Gastrocnemius medialis (tissue), 4 donors: Measurements from ENCODE around the gene MANF.

ENCODE experiments used
- POLR2A ChIP-seq, 2 donors: fragments of 450-650 bp; IDR thresholded peaks; one replicate each; pipeline ENCODE4 v1.6.1; 2017; ENCODE audit warnings: antibody characterized with exemption in 2 of 2, mild to moderate bottlenecking in 2 of 2, moderate library complexity in 2 of 2
- TF ChIP-seq, protein P1 (sequence below), 5 experiments: fragments of 450-650 bp in 3 of 5; fragments of 200-600 bp in 2 of 5; sonication (generic) in 2 of 5; IDR thresholded peaks in 4 of 5; conservative IDR thresholded peaks in 1 of 5; 1 replicate in 4 of 5; 2 replicates in 1 of 5; pipeline ENCODE4 v1.5.1; 2016 to 2019; ENCODE audit warnings: antibody characterized with exemption in 5 of 5, mild to moderate bottlenecking in 3 of 5, moderate library complexity in 3 of 5

- TF ChIP-seq, protein P1, sequence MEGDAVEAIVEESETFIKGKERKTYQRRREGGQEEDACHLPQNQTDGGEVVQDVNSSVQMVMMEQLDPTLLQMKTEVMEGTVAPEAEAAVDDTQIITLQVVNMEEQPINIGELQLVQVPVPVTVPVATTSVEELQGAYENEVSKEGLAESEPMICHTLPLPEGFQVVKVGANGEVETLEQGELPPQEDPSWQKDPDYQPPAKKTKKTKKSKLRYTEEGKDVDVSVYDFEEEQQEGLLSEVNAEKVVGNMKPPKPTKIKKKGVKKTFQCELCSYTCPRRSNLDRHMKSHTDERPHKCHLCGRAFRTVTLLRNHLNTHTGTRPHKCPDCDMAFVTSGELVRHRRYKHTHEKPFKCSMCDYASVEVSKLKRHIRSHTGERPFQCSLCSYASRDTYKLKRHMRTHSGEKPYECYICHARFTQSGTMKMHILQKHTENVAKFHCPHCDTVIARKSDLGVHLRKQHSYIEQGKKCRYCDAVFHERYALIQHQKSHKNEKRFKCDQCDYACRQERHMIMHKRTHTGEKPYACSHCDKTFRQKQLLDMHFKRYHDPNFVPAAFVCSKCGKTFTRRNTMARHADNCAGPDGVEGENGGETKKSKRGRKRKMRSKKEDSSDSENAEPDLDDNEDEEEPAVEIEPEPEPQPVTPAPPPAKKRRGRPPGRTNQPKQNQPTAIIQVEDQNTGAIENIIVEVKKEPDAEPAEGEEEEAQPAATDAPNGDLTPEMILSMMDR (IDR thresholded peaks at IDR 0.05 in 4 of 5, conservative IDR thresholded peaks at IDR 0.05 in 1 of 5): no peak
- TF ChIP-seq POLR2A (IDR thresholded peaks at IDR 0.05): no peak
Measured at GRCh38 chr3:51429138-51429537, 44.0 kb downstream of the MANF start.
